H9 (cell line): ENCODE data around the gene NOL9. TPM values are rescaled to one million over a fixed set of nuclear protein-coding genes. Genes with fewer than 3 reads are reported as not detected.

ENCODE experiments used
- DNase-seq: peaks from one replicate; pipeline ENCODE4 v3.0.0-alpha.2; 2017
- H2AFZ ChIP-seq: one replicate; pipeline ENCODE4 v1.6.1; 2013; ENCODE audit warnings: mild to moderate bottlenecking, low read length, control low read depth, moderate library complexity
- H2AK5ac ChIP-seq: 2 replicates; pipeline ENCODE4 v1.6.1; 2013; ENCODE audit warnings: low read length, control low read depth, mixed read lengths; ENCODE audit not compliant: insufficient read length
- H2BK120ac ChIP-seq: one replicate; pipeline ENCODE4 v1.6.1; 2013; ENCODE audit warnings: low read depth, mild to moderate bottlenecking, low read length, control low read depth, inconsistent platforms; ENCODE audit not compliant: poor library complexity, severe bottlenecking
- H2BK12ac ChIP-seq: 2 replicates; pipeline ENCODE4 v1.6.1; 2013; ENCODE audit warnings: low read length, control low read depth, mixed read lengths, low read depth; ENCODE audit not compliant: insufficient read length
- H2BK15ac ChIP-seq: 2 replicates; pipeline ENCODE4 v1.6.1; 2013; ENCODE audit warnings: low read depth, low read length, control low read depth
- H2BK20ac ChIP-seq: one replicate; pipeline ENCODE4 v1.6.1; 2013; ENCODE audit warnings: low read depth, mild to moderate bottlenecking, low read length, control low read depth, inconsistent platforms; ENCODE audit not compliant: poor library complexity, severe bottlenecking
- H2BK5ac ChIP-seq: 2 replicates; pipeline ENCODE4 v1.6.1; 2013; ENCODE audit warnings: low read length, control low read depth, mixed read lengths; ENCODE audit not compliant: insufficient read length
- H3K14ac ChIP-seq: 2 replicates; pipeline ENCODE4 v1.6.1; 2013; ENCODE audit warnings: low read length, control low read depth; ENCODE audit not compliant: insufficient read depth
- H3K18ac ChIP-seq: 2 replicates; pipeline ENCODE4 v1.6.1; 2013; ENCODE audit warnings: low read depth, mild to moderate bottlenecking, mixed read lengths, low read length, control low read depth; ENCODE audit not compliant: insufficient read length
- H3K23ac ChIP-seq: 2 replicates; pipeline ENCODE4 v1.6.1; 2013; ENCODE audit warnings: low read length, control low read depth, mixed read lengths, low read depth; ENCODE audit not compliant: insufficient read length
- H3K23me2 ChIP-seq: 2 replicates; pipeline ENCODE4 v1.6.1; 2013; ENCODE audit warnings: low read depth, mild to moderate bottlenecking, mixed read lengths, low read length, control low read depth; ENCODE audit not compliant: insufficient read length, poor library complexity, severe bottlenecking
- H3K27ac ChIP-seq: 2 replicates; pipeline ENCODE4 v1.5.1; 2013; ENCODE audit warnings: low read length, control low read depth, mixed read lengths, low read depth; ENCODE audit not compliant: insufficient read length
- H3K27me3 ChIP-seq: 2 replicates; pipeline ENCODE4 v1.6.1; 2013; ENCODE audit warnings: low read length, control low read depth, inconsistent platforms; ENCODE audit not compliant: insufficient read depth
- H3K4ac ChIP-seq: 2 replicates; pipeline ENCODE4 v1.6.1; 2013; ENCODE audit warnings: low read depth, mild to moderate bottlenecking, control low read depth, inconsistent platforms, low read length, moderate library complexity
- H3K4me1 ChIP-seq: 2 replicates; pipeline ENCODE4 v1.6.1; 2013; ENCODE audit warnings: low read length, control low read depth, inconsistent platforms; ENCODE audit not compliant: insufficient read depth
- H3K4me2 ChIP-seq: 2 replicates; pipeline ENCODE4 v1.6.1; 2013; ENCODE audit warnings: low read length, control low read depth, mixed read lengths; ENCODE audit not compliant: insufficient read length, insufficient read depth
- H3K56ac ChIP-seq: 2 replicates; pipeline ENCODE4 v1.6.1; 2013; ENCODE audit warnings: low read depth, mild to moderate bottlenecking, mixed read lengths, low read length, control low read depth; ENCODE audit not compliant: insufficient read length
- H3K79me1 ChIP-seq: 2 replicates; pipeline ENCODE4 v1.6.1; 2013; ENCODE audit warnings: low read depth, mild to moderate bottlenecking, moderate library complexity, low read length, control low read depth, inconsistent platforms; ENCODE audit not compliant: insufficient read depth, poor library complexity, severe bottlenecking
- H3K79me2 ChIP-seq: 2 replicates; pipeline ENCODE4 v1.6.1; 2013; ENCODE audit warnings: low read length, control low read depth, inconsistent platforms; ENCODE audit not compliant: insufficient read depth
- H3K9ac ChIP-seq: 2 replicates; pipeline ENCODE4 v1.6.1; 2013; ENCODE audit warnings: low read length, control low read depth, mixed read lengths; ENCODE audit not compliant: insufficient read length; ENCODE audit errors: extremely low read depth
- H3K9me3 ChIP-seq: one replicate; pipeline ENCODE4 v1.6.1; 2013; ENCODE audit warnings: low read depth, low read length, inconsistent platforms; ENCODE audit not compliant: control insufficient read depth
- H3T11ph ChIP-seq: one replicate; pipeline ENCODE4 v1.6.1; 2013; ENCODE audit warnings: mild to moderate bottlenecking, low read length, control low read depth, inconsistent platforms
- H4K20me1 ChIP-seq: one replicate; pipeline ENCODE4 v1.6.1; 2013; ENCODE audit not compliant: control insufficient read depth, insufficient read length, insufficient read depth
- H4K5ac ChIP-seq: 2 replicates; pipeline ENCODE4 v1.6.1; 2013; ENCODE audit warnings: low read depth, mild to moderate bottlenecking, mixed read lengths, low read length, control low read depth; ENCODE audit not compliant: insufficient read length
- H4K8ac ChIP-seq: replicated peaks from 2 replicates; pipeline ENCODE4 v1.6.1; 2013; ENCODE audit warnings: low read length, control low read depth, mixed read lengths, low read depth; ENCODE audit not compliant: insufficient read length
- H4K91ac ChIP-seq: 2 replicates; pipeline ENCODE4 v1.6.1; 2013; ENCODE audit warnings: low read depth, mild to moderate bottlenecking, moderate library complexity, mixed read lengths, low read length, control low read depth; ENCODE audit not compliant: insufficient read length
- H3K27ac Mint-ChIP-seq, 3 experiments: 2 replicates in 2 of 3; 3 replicates in 1 of 3; pipeline ENCODE4 v1.8.0; 2020 to 2021; ENCODE audit warnings: mixed read lengths in 3 of 3, mild to moderate bottlenecking in 1 of 3, moderate library complexity in 1 of 3
- H3K27me3 Mint-ChIP-seq: 2 replicates; pipeline ENCODE4 v1.8.0; 2021; ENCODE audit warnings: low read depth, mild to moderate bottlenecking, moderate library complexity, mixed read lengths
- H3K36me3 Mint-ChIP-seq, 3 experiments: 2 replicates in 2 of 3; 3 replicates in 1 of 3; pipeline ENCODE4 v1.8.0; 2020 to 2021; ENCODE audit warnings: low read depth in 3 of 3, mixed read lengths in 3 of 3; ENCODE audit not compliant: insufficient read depth in 1 of 3
- H3K4me1 Mint-ChIP-seq, 2 experiments: 2 replicates each; pipeline ENCODE4 v1.8.0; 2020; ENCODE audit warnings: mixed read lengths in 2 of 2
- H3K4me3 Mint-ChIP-seq, 2 experiments: 2 replicates in 1 of 2; 3 replicates in 1 of 2; pipeline ENCODE4 v1.8.0; 2020 to 2021; ENCODE audit warnings: mild to moderate bottlenecking in 2 of 2, mixed read lengths in 2 of 2, moderate library complexity in 1 of 2
- H3K9me3 Mint-ChIP-seq, 2 experiments: 2 replicates in 1 of 2; 3 replicates in 1 of 2; pipeline ENCODE4 v1.8.0; 2020; ENCODE audit warnings: mild to moderate bottlenecking in 2 of 2, mixed read lengths in 2 of 2, moderate library complexity in 1 of 2
- CTCF ChIP-seq: fragments of 200-600 bp; sonication (generic); conservative IDR thresholded peaks from 3 replicates; pipeline ENCODE4 v1.8.0; 2021; ENCODE audit warnings: antibody characterized with exemption, mild to moderate bottlenecking
- WGBS: extraction: QIAGEN DNeasy Blood & Tissue Kit; methylation state at CpG from one replicate; pipeline ENCODE4 v1.1.7; 2013; ENCODE audit warnings: missing lambda C conversion rate, low lambda C conversion rate, mixed read lengths; ENCODE audit not compliant: insufficient read length; ENCODE audit errors: extremely low coverage; 5-methylcytosine and 5-hydroxymethylcytosine counted together
- total RNA-seq: library from RNA; stranded (reverse); gene quantifications from 2 replicates; pipeline ENCODE4 v1.2.1, GENCODE V29; 2021

Gene NOL9
- total RNA-seq, 1 experiment from 2014 or later = 50.4 TPM

- H3K27me3 Mint-ChIP-seq = peaks cover 12% of the 10 kb centered on the region
- H3K36me3 Mint-ChIP-seq = peaks cover 0 to 4% (median 0%) of the 10 kb centered on the region in 3 experiments; a peak in 1 of 7 replicates
- peak overlapping the region; percentile 76 to 83; a peak in 3 of 5 replicates for H3K4me3 Mint-ChIP-seq
- H3K23me2 ChIP-seq = peaks cover 18% of the 10 kb centered on the region
- no peak overlapping the region for H2BK120ac ChIP-seq
- DNase-seq = no peak
- H2BK20ac ChIP-seq = no peak overlapping the region
- WGBS = no CpG with 5 or more reads among the region's 10 CpGs
- H3K4ac ChIP-seq = no peak overlapping the region
- no peak overlapping the region for H3K4me2 ChIP-seq
- no peaks in the 10 kb centered on the region for H4K20me1 ChIP-seq
- H3K18ac ChIP-seq = no peak overlapping the region
- no peak overlapping the region for H2AFZ ChIP-seq
- no peak overlapping the region for H2AK5ac ChIP-seq
- no peak overlapping the region for H4K91ac ChIP-seq
- no peak overlapping the region for H2BK15ac ChIP-seq
- H3K4me1 ChIP-seq = peaks cover 4% of the 10 kb centered on the region; the same call in 1 of the 2 replicates
- peaks cover 19 to 24% of the 10 kb centered on the region in 2 experiments for H3K4me1 Mint-ChIP-seq
- no peak overlapping the region for H4K8ac ChIP-seq
- no peaks in the 10 kb centered on the region for H3K27me3 ChIP-seq
- no peak overlapping the region for H3K56ac ChIP-seq
- H3K9ac ChIP-seq = no peak overlapping the region
- no peak overlapping the region for H3K27ac ChIP-seq
- no peak overlapping the region for H2BK12ac ChIP-seq
- H3K9me3 Mint-ChIP-seq = no peaks in the 10 kb centered on the region
- H4K5ac ChIP-seq = no peak overlapping the region
- no peaks in the 10 kb centered on the region for H3K79me2 ChIP-seq
- H2BK5ac ChIP-seq = no peak overlapping the region
- H3K27ac Mint-ChIP-seq = peak overlapping the region in 1 of 3 experiments; percentile 95; a peak in 1 of 7 replicates
- H3K9me3 ChIP-seq = no peaks in the 10 kb centered on the region
- no peak for TF ChIP-seq CTCF
- H3K23ac ChIP-seq = no peak overlapping the region
- H3K14ac ChIP-seq = no peak overlapping the region
- no peak overlapping the region for H3T11ph ChIP-seq
- no peaks in the 10 kb centered on the region for H3K79me1 ChIP-seq
Measured at GRCh38 chr1:6491966-6492365, 62.3 kb downstream of the NOL9 start.
